GM12872 (cell line): ENCODE data around the gene IL16.

ENCODE experiments used
- TF ChIP-seq, protein P1 (sequence below): IDR thresholded peaks from 3 replicates; pipeline ENCODE4 v1.5.1; 2011; ENCODE audit warnings: low read depth, mild to moderate bottlenecking, low read length, moderate library complexity; ENCODE audit not compliant: insufficient read depth

IL16 gene

DNA sequence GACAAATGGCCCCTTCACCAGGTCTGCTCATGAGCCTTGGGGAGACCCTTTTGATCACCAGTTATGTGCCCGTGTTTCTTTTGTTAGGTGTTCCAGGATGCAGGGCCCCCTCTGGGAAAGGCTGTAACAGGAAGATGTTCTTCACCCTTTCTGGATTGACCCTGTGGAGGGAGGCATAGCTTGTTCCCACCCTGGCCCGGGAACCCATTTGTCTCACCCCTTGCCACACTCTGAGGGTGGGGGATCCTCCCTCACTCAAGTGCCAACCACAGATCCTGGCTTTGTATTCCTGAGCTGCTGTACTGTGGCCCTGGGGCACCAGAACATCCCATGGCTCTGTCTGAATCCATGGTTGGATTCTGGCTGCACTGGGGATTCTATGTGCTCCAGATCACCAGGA is 18.9 kb downstream of the IL16 start:
- TF ChIP-seq, protein P1, sequence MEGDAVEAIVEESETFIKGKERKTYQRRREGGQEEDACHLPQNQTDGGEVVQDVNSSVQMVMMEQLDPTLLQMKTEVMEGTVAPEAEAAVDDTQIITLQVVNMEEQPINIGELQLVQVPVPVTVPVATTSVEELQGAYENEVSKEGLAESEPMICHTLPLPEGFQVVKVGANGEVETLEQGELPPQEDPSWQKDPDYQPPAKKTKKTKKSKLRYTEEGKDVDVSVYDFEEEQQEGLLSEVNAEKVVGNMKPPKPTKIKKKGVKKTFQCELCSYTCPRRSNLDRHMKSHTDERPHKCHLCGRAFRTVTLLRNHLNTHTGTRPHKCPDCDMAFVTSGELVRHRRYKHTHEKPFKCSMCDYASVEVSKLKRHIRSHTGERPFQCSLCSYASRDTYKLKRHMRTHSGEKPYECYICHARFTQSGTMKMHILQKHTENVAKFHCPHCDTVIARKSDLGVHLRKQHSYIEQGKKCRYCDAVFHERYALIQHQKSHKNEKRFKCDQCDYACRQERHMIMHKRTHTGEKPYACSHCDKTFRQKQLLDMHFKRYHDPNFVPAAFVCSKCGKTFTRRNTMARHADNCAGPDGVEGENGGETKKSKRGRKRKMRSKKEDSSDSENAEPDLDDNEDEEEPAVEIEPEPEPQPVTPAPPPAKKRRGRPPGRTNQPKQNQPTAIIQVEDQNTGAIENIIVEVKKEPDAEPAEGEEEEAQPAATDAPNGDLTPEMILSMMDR, result no peak

DNA sequence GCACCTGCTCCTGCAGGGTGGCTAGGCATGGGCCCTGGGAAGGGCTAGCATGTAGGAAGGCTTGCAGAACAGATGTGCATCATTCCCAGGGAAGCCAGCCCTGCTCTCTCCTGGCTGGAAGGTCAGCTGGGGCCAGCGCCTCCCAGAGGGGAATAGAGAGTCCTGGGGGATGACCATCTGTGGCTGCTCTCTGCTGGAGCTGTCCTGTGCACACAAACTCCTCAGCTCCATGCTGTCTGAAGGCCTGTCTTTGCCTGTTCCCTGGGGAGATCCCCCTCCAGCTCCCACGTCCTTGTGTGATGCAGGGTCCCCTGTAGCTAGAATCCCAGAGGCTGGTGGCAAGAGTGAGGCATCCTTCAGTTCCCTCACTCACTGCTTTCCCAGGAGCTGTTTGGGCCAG is 19.3 kb downstream of the IL16 start:
- TF ChIP-seq, protein P1, result no peak

DNA sequence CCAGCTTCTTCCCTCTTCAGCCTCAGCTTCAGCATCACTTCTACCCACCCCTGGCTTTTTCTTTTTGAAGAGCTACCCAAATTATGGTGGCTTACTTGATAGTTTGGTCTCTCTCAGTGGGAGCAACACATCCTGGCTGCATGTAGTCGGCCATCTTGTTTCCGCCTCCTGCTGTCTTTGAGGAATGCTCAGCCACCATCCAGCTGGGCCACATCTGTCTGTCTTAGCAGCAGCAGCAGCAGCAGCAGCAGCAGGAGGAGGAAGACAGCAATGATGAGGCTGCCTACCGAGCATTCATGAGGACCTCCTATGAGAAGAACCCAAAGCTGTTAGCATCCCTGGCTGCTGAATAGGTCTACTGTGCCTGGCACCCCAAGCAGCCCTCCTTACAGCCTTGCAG is 19.7 kb downstream of the IL16 start:
- TF ChIP-seq, protein P1, result no peak

DNA sequence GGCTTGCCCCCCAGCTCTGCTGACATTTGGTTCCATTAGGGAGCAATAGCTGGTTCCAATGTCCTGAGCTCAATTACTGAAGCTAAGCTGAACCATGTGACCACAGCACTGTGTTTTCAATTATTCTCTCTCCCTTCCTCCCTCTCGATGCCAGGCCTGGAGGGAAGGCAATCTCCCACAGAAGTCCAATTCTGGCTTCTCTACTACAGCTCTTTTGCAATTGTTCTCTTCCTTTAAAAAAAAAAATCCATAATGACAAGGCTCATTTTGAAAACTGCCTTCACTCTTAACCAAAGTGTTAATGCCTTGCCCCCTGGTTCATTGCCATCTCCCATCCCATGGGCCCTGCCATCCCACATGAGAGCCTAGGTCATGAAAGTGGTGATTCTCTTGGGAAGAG is 24.8 kb downstream of the IL16 start:
- TF ChIP-seq, protein P1, result no peak

DNA sequence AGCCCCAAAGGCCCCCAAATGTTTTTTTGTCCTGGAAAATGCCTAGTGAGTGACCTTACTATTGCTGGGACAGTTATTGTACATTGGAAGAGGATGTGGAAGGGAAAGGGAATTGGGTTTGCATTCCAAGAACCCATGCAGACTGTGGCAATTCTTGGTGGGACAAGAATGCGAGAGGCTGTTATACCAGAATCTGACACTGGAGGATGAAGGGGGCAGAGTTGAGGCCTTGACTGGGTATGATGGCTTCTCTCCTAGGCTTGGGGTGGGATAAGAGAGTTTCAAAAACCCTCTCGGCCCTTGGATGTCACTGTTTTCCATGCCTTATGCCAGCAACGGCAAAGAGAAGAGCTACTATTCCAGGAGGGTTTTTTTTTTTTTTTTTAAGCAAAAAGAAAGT is 25.3 kb downstream of the IL16 start:
- TF ChIP-seq, protein P1, result no peak

DNA sequence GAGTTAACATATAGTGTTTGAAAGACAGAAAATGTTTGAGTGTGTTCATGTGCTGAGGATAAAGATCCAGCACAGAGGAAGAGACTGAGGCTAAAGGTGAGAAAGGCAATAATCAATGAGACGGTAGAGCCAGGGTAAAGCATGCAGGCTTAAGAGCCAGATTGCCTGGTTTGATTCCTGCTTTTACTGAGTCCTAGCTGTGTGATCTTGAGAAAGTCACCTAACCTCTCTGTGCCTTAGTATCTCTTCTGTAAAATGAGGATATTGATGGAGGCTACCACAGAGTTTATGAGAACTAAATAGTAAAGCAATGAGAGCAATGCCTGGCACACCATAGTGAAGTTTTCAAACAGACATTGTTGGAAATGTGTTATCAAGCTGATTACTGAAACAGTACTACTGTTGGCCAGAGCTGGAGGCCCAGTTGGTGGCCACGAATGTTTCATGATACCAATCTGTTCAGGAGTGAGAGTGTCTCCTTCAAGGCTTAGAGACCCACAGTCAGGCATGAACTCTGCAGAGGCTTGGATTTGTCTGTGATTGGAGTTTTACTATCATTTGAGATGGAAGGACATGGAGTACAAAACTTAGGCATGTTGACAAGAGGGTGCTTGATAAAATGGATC is 26.8 kb downstream of the IL16 start:
- TF ChIP-seq, protein P1, result no peak

DNA sequence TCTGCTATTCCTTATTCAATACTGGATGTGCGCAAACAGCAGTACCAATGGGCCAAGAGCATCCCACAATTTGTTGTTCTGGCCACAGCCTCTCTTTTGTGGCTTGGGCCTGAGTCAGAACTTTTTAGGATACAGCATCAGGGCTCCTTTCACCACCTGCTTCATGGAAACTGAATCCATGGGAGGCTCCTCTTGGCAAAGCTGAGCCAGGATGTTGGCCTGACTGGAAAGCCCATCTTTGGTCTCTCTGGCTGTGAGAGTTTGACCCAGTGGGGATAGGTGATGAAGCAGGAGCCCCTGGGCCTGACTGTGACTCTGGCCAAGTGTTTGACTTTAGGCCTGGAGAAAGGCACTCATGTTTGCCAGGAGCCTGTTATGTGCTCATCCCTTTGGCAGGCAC is 27.6 kb downstream of the IL16 start:
- TF ChIP-seq, protein P1, result no peak
